IMR-90 (cell line): ENCODE results near the gene YJEFN3. TPM values are rescaled to one million over a fixed set of nuclear protein-coding genes. Genes with fewer than 3 reads are reported as not detected.

Source experiments
- ATAC-seq: fragments of 200-7000 bp; cut with Tn5 transposase; 2 replicates; pipeline ENCODE4 v1.9.1; 2020; ENCODE audit warnings: low read depth, mild to moderate bottlenecking, moderate library complexity
- BruUV-seq: library from RNA; stranded (reverse); fragments of 400-500 nt; replicated peaks from 2 replicates; lab custom pipeline; 2021; lab: Mats Ljungman, UMichigan
- CTCF ChIA-PET: fragments of 300-600 bp; formaldehyde crosslinking; extraction: SDS; loops from one replicate; lab custom pipeline; 2021; ENCODE audit warnings: antibody characterized with exemption; lab: Yijun Ruan, JAX
- POLR2A ChIA-PET: fragments of 300-600 bp; sonication (Branson Sonifier 250); formaldehyde crosslinking; loops from one replicate; lab custom pipeline; 2022; ENCODE audit warnings: antibody characterized with exemption; ENCODE audit not compliant: unreplicated experiment; lab: Charles Lee
- DNase-seq: peaks from one replicate; pipeline ENCODE4 v3.0.0; 2013
- H2AFZ ChIP-seq: replicated peaks from 2 replicates; pipeline ENCODE3; 2013; ENCODE audit warnings: low read length, mild to moderate bottlenecking; ENCODE audit not compliant: poor library complexity
- H2AK5ac ChIP-seq: 2 replicates; pipeline ENCODE4 v1.6.1; 2013; ENCODE audit warnings: low read depth, low read length, inconsistent platforms
- H2AK9ac ChIP-seq: replicated peaks from 2 replicates; pipeline ENCODE3; 2013; ENCODE audit warnings: mild to moderate bottlenecking, low read depth, low read length, moderate library complexity; ENCODE audit not compliant: poor library complexity
- H2BK120ac ChIP-seq: 2 replicates; pipeline ENCODE4 v1.6.1; 2013; ENCODE audit warnings: low read depth, low read length, inconsistent platforms
- H2BK15ac ChIP-seq: 3 replicates; pipeline ENCODE4 v1.6.1; 2013; ENCODE audit warnings: low read depth, low read length, inconsistent platforms
- H2BK20ac ChIP-seq: 2 replicates; pipeline ENCODE4 v1.6.1; 2013; ENCODE audit warnings: low read depth, mild to moderate bottlenecking, inconsistent platforms, low read length, moderate library complexity
- H2BK5ac ChIP-seq: 2 replicates; pipeline ENCODE4 v1.6.1; 2013; ENCODE audit warnings: mild to moderate bottlenecking, low read depth, low read length, inconsistent platforms; ENCODE audit not compliant: poor library complexity, severe bottlenecking
- H3K14ac ChIP-seq: replicated peaks from 2 replicates; pipeline ENCODE4 v1.6.1; 2013; ENCODE audit warnings: low read depth, low read length, inconsistent platforms
- H3K18ac ChIP-seq: 2 replicates; pipeline ENCODE4 v1.6.1; 2013; ENCODE audit warnings: low read depth, low read length, control low read depth
- H3K23ac ChIP-seq: 2 replicates; pipeline ENCODE4 v1.6.1; 2013; ENCODE audit warnings: low read depth, low read length, inconsistent platforms
- H3K27ac ChIP-seq: 2 replicates; pipeline ENCODE4 v1.5.1; 2013; ENCODE audit warnings: mild to moderate bottlenecking, control low read depth, low read length; ENCODE audit not compliant: insufficient read depth
- H3K27me3 ChIP-seq: 2 replicates; pipeline ENCODE4 v1.6.1; 2013; ENCODE audit warnings: low read length; ENCODE audit not compliant: control insufficient read depth, insufficient read depth
- H3K36me3 ChIP-seq: 2 replicates; pipeline ENCODE4 v1.6.1; 2013; ENCODE audit warnings: low read length, mixed read lengths; ENCODE audit not compliant: control insufficient read depth, insufficient read depth
- H3K4ac ChIP-seq: 2 replicates; pipeline ENCODE4 v1.6.1; 2013; ENCODE audit warnings: low read depth, low read length, inconsistent platforms
- H3K4me1 ChIP-seq: 2 replicates; pipeline ENCODE4 v1.6.1; 2013; ENCODE audit warnings: low read length, mixed read lengths; ENCODE audit not compliant: control insufficient read depth, insufficient read depth
- H3K4me2 ChIP-seq: 2 replicates; pipeline ENCODE4 v1.6.1; 2013; ENCODE audit warnings: low read depth, mild to moderate bottlenecking, control low read depth, low read length, moderate library complexity
- H3K4me3 ChIP-seq: 2 replicates; pipeline ENCODE4 v1.5.1; 2013; ENCODE audit warnings: low read depth, mild to moderate bottlenecking, control low read depth, low read length, moderate library complexity; ENCODE audit not compliant: insufficient read depth
- H3K56ac ChIP-seq: 2 replicates; pipeline ENCODE4 v1.6.1; 2013; ENCODE audit warnings: low read length, inconsistent platforms; ENCODE audit not compliant: insufficient read depth; ENCODE audit errors: extremely low read depth
- H3K79me1 ChIP-seq, 2 experiments: 2 replicates each; pipeline ENCODE4 v1.6.1; 2013; ENCODE audit warnings: low read length in 2 of 2, inconsistent platforms in 1 of 2, low read depth in 1 of 2
- H3K9ac ChIP-seq: 2 replicates; pipeline ENCODE4 v1.6.1; 2013; ENCODE audit warnings: low read depth, low read length, control low read depth
- H3K9me1 ChIP-seq: 2 replicates; pipeline ENCODE4 v1.6.1; 2013; ENCODE audit warnings: low read length, inconsistent platforms; ENCODE audit not compliant: insufficient read depth
- H3K9me3 ChIP-seq: 2 replicates; pipeline ENCODE4 v1.6.1; 2013; ENCODE audit warnings: low read length; ENCODE audit not compliant: control insufficient read depth, insufficient read depth
- H4K20me1 ChIP-seq: 2 replicates; pipeline ENCODE4 v1.6.1; 2013; ENCODE audit warnings: low read length, inconsistent platforms; ENCODE audit not compliant: insufficient read depth
- H4K5ac ChIP-seq: 2 replicates; pipeline ENCODE4 v1.6.1; 2013; ENCODE audit warnings: mild to moderate bottlenecking, low read depth, low read length, control low read depth
- H4K8ac ChIP-seq, 2 experiments: 2 replicates each; pipeline ENCODE4 v1.6.1; 2013; ENCODE audit warnings: low read depth in 2 of 2, low read length in 2 of 2, control low read depth in 1 of 2, inconsistent platforms in 1 of 2
- H4K91ac ChIP-seq: 2 replicates; pipeline ENCODE4 v1.6.1; 2013; ENCODE audit warnings: low read depth, low read length, inconsistent platforms; ENCODE audit not compliant: insufficient read depth
- BHLHE40 ChIP-seq: fragments of 150-350 bp; IDR thresholded peaks from 2 replicates; pipeline ENCODE4 v1.6.1; 2016; ENCODE audit warnings: mild to moderate bottlenecking, low read depth, low read length
- CHD1 ChIP-seq: IDR thresholded peaks from 2 replicates; pipeline ENCODE4 v1.6.1; 2012; ENCODE audit warnings: low read depth, low read length, improper control_type of control experiment
- CTCF ChIP-seq: conservative IDR thresholded peaks from 2 replicates; pipeline ENCODE4 v1.5.1; 2012; ENCODE audit warnings: mild to moderate bottlenecking, low read depth, low read length, improper control_type of control experiment
- ELK1 ChIP-seq: fragments of 150-350 bp; IDR thresholded peaks from 2 replicates; pipeline ENCODE4 v1.6.1; 2016; ENCODE audit warnings: low read depth, mild to moderate bottlenecking, low read length, moderate library complexity, borderline replicate concordance
- FOS ChIP-seq: fragments of 150-350 bp; IDR thresholded peaks from 2 replicates; pipeline ENCODE4 v1.6.1; 2016; ENCODE audit warnings: low read depth, low read length
- MAZ ChIP-seq: IDR thresholded peaks from 2 replicates; pipeline ENCODE4 v1.6.1; 2012; ENCODE audit warnings: low read depth, mild to moderate bottlenecking, low read length, improper control_type of control experiment, moderate library complexity, borderline replicate concordance
- MXI1 ChIP-seq: IDR thresholded peaks from 2 replicates; pipeline ENCODE4 v1.6.1; 2012; ENCODE audit warnings: low read depth, mild to moderate bottlenecking, low read length, moderate library complexity, borderline replicate concordance
- NFE2L2 ChIP-seq: fragments of 150-350 bp; IDR thresholded peaks from 2 replicates; pipeline ENCODE4 v1.6.1; 2016; ENCODE audit warnings: low read depth, mild to moderate bottlenecking, low read length
- POLR2A ChIP-seq: IDR thresholded peaks from 2 replicates; pipeline ENCODE4 v1.6.1; 2012; ENCODE audit warnings: mild to moderate bottlenecking, low read depth, low read length
- RAD21 ChIP-seq: IDR thresholded peaks from 2 replicates; pipeline ENCODE4 v1.6.1; 2012; ENCODE audit warnings: low read length, improper control_type of control experiment
- RCOR1 ChIP-seq: IDR thresholded peaks from 2 replicates; pipeline ENCODE4 v1.6.1; 2012; ENCODE audit warnings: mild to moderate bottlenecking, low read length, improper control_type of control experiment; ENCODE audit not compliant: insufficient replicate concordance
- RFX5 ChIP-seq: IDR thresholded peaks from 2 replicates; pipeline ENCODE4 v1.8.0; 2012; ENCODE audit warnings: low read depth, mild to moderate bottlenecking, low read length, moderate library complexity
- WGBS, 2 experiments: methylation state at CpG; one replicate each; pipeline versions ENCODE4 v1.1.5 to v1.1.7; 2013; ENCODE audit warnings: missing lambda C conversion rate in 2 of 2; ENCODE audit not compliant: insufficient read length in 1 of 2; ENCODE audit errors: extremely low coverage in 2 of 2; 5-methylcytosine and 5-hydroxymethylcytosine counted together
- dilution Hi-C: fragments of 300-500 bp; cut with HindIII; formaldehyde crosslinking; loops from one replicate; pipeline ENCODE4 v1.14.3; 2018; ENCODE audit warnings: low sequenced_read_pairs; ENCODE audit not compliant: unreplicated experiment
- in situ Hi-C: fragments of 300-500 bp; cut with MboI; formaldehyde crosslinking; loops from 3 replicates; pipeline ENCODE4 v1.14.3; 2019; ENCODE audit warnings: low sequenced_read_pairs, inconsistent platforms, mixed read lengths
- intact Hi-C: fragments of 100-400 bp; cut with micrococcal nuclease; formaldehyde crosslinking; loops from 2 replicates; pipeline ENCODE4 v1.10.0; 2022
- polyA plus RNA-seq, 3 experiments: library from polyadenylated mRNA; depleted of rRNA; stranded (reverse); fragments of >200 nt; gene quantifications; 2 replicates each; pipeline ENCODE4 v1.2.3, GENCODE V29; 2012; ENCODE audit warnings: low replicate concordance in 1 of 3
- total RNA-seq: library from RNA; depleted of rRNA; stranded (reverse); fragments of >200 nt; gene quantifications from 2 replicates; pipeline ENCODE4 v1.2.3, GENCODE V29; 2012

The YJEFN3 gene
- total and polyA plus RNA-seq, 2 of the 4 experiments (the other 2 are of a cell fraction), result 0.72 to 4.0 TPM

DNA sequence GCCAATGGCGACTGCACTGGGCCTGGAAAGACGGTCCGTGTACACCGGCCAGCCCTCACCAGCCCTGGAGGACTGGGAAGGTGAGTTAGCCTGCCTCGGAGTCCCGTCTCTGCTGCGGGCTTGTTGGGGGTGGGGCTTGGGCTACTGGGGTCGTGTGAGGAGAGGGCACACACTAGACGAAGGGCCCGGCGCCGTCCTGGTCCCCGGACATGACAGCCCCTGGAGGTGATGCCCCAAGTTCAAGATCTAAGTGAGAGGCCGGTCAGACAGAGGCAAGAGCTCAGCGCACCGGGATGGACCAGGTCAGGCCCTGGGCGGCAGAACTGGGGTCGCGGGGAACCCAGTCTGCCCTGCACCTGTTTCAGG, 11.0 kb downstream of the YJEFN3 start:
- H3K4me2 ChIP-seq, result no peak overlapping the region
- DNase-seq (no peak), ATAC-seq (no peak)
- POLR2A ChIA-PET, result no interaction called here
- intact Hi-C loops (no loop called here), dilution Hi-C loops (no loop called here), in situ Hi-C loops (loop anchor here (5.0 to 25.0 kb wide), 2 partner anchors 103 to 423 kb away; partner anchors contain the start of gene GMIP)
- H2AK9ac ChIP-seq, result no peak overlapping the region
- H3K4me3 ChIP-seq, result no peak overlapping the region
- no peak overlapping the region for H2BK20ac ChIP-seq
- no TSS peak for BruUV-seq
- peaks cover 25% of the 10 kb centered on the region for H3K27me3 ChIP-seq
- H2AFZ ChIP-seq, result peak overlapping the region; percentile 67
- no peak overlapping the region for H4K8ac ChIP-seq
- H2BK120ac ChIP-seq, result no peak overlapping the region
- H2BK5ac ChIP-seq, result no peak overlapping the region
- TF ChIP-seq RFX5 (no peak), RAD21 (no peak), BHLHE40 (no peak), MAZ (no peak), ELK1 (no peak), CHD1 (no peak), FOS (no peak), RCOR1 (no peak), MXI1 (no peak), NFE2L2 (no peak), POLR2A (no peak), CTCF (no peak)
- H3K9me3 ChIP-seq, result no peaks in the 10 kb centered on the region; the same call in 1 of the 2 replicates
- no peaks in the 10 kb centered on the region for H3K9me1 ChIP-seq
- H4K91ac ChIP-seq, result no peak overlapping the region
- H3K14ac ChIP-seq, result no peak overlapping the region
- H3K4ac ChIP-seq, result no peak overlapping the region
- 41% methylated on average over 9 of the region's 19 CpGs; no CpG with 5 or more reads in 1 of the 2 experiments for WGBS, 2 experiments
- H2BK15ac ChIP-seq, result no peak overlapping the region
- H3K36me3 ChIP-seq, result no peaks in the 10 kb centered on the region
- H3K18ac ChIP-seq, result no peak overlapping the region
- no peak overlapping the region for H2AK5ac ChIP-seq
- CTCF ChIA-PET, result interaction anchor here (1.1 kb wide), 1 partner anchor 14 kb away, joined by 3 read pairs; no protein-coding TSS in a partner anchor
- H3K27ac ChIP-seq, result no peak overlapping the region
- H3K9ac ChIP-seq, result no peak overlapping the region
- H3K56ac ChIP-seq, result no peak overlapping the region
- no peak overlapping the region for H4K5ac ChIP-seq
- no peak overlapping the region for H3K23ac ChIP-seq
- no peaks in the 10 kb centered on the region; the same call in 1 of the 2 replicates for H3K4me1 ChIP-seq
- no peaks in the 10 kb centered on the region; the same call in 1 of the 2 replicates for H4K20me1 ChIP-seq
- H3K79me1 ChIP-seq, result no peaks in the 10 kb centered on the region
